Activated T-cell treated with anti-CD3 and anti-CD28 coated beads, Interleukin-2, amount 50 U/mL, for 24 hours (primary cell): Measurements from ENCODE around the gene XYLT1.

ENCODE experiments used
- DNase-seq: peaks from one replicate; pipeline ENCODE4 v3.0.0-alpha.2; 2020
- H3K27ac Mint-ChIP-seq: 2 replicates; pipeline ENCODE4 v1.8.0; 2020; ENCODE audit warnings: mild to moderate bottlenecking, mixed read lengths
- H3K27me3 Mint-ChIP-seq: 2 replicates; pipeline ENCODE4 v1.8.0; 2020; ENCODE audit warnings: mixed read lengths
- H3K36me3 Mint-ChIP-seq: 2 replicates; pipeline ENCODE4 v1.8.0; 2020; ENCODE audit warnings: low read depth, mixed read lengths
- H3K4me1 Mint-ChIP-seq: 2 replicates; pipeline ENCODE4 v1.8.0; 2020; ENCODE audit warnings: low read depth, mixed read lengths
- H3K4me3 Mint-ChIP-seq: 2 replicates; pipeline ENCODE4 v1.8.0; 2020; ENCODE audit warnings: mild to moderate bottlenecking, moderate library complexity, mixed read lengths
- H3K9me3 Mint-ChIP-seq: 2 replicates; pipeline ENCODE4 v1.8.0; 2020; ENCODE audit warnings: mixed read lengths

The XYLT1 gene

DNA sequence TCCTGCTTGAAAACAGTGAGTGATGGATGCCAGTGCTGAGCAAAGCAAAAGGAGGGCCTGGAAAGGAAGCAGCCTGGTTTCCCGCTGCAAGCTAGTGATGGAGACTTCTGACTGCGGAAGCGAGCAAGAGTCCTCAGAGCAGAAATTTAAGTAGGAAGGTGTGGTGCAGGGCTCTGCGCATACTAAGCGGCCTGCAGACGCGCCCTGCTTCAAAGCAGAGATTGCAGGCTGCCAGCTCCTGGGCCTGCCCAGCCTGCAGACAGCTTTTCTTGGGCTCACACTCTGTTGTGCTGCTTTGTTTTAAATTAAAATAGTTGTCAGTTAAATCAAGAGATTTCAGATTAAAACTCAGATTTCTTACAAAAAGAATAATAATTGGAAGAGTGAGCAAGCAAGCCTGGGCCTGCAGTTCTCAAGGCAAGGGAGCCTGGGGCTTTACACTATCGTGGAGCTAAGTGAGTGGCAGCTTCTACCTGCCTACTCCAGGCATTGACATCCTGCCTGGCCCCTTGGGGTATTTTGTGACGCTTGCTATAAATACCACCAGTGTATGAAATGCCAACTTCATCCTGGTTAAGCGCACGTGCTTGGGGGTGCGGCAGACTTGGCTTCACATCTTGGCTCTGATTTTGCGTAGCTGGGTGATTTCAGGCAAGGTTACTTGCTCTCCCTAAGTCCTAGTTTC is 237.3 kb downstream of the XYLT1 start:
- no peak for DNase-seq
- H3K4me3 Mint-ChIP-seq: no peak overlapping the region
- no peaks in the 10 kb centered on the region for H3K27me3 Mint-ChIP-seq
- no peak overlapping the region for H3K27ac Mint-ChIP-seq
- peaks cover 20% of the 10 kb centered on the region for H3K4me1 Mint-ChIP-seq
- no peaks in the 10 kb centered on the region for H3K9me3 Mint-ChIP-seq
- peaks cover 2% of the 10 kb centered on the region for H3K36me3 Mint-ChIP-seq

GRCh38 chr16:17232487-17232886 is 238.3 kb downstream of the XYLT1 start:
- H3K36me3 Mint-ChIP-seq: peaks cover 2% of the 10 kb centered on the region
- no peak overlapping the region for H3K4me3 Mint-ChIP-seq
- no peak for DNase-seq
- no peaks in the 10 kb centered on the region for H3K27me3 Mint-ChIP-seq
- H3K4me1 Mint-ChIP-seq: peaks cover 16% of the 10 kb centered on the region
- no peaks in the 10 kb centered on the region for H3K9me3 Mint-ChIP-seq
- no peak overlapping the region for H3K27ac Mint-ChIP-seq

- H3K27ac Mint-ChIP-seq: no peak overlapping the region
- H3K9me3 Mint-ChIP-seq: no peaks in the 10 kb centered on the region
- peaks cover 14% of the 10 kb centered on the region for H3K4me1 Mint-ChIP-seq
- no peaks in the 10 kb centered on the region for H3K27me3 Mint-ChIP-seq
- DNase-seq: no peak
- no peaks in the 10 kb centered on the region for H3K36me3 Mint-ChIP-seq
- no peak overlapping the region for H3K4me3 Mint-ChIP-seq
Measured at GRCh38 chr16:17231972-17232371, 238.8 kb downstream of the XYLT1 start.

DNA sequence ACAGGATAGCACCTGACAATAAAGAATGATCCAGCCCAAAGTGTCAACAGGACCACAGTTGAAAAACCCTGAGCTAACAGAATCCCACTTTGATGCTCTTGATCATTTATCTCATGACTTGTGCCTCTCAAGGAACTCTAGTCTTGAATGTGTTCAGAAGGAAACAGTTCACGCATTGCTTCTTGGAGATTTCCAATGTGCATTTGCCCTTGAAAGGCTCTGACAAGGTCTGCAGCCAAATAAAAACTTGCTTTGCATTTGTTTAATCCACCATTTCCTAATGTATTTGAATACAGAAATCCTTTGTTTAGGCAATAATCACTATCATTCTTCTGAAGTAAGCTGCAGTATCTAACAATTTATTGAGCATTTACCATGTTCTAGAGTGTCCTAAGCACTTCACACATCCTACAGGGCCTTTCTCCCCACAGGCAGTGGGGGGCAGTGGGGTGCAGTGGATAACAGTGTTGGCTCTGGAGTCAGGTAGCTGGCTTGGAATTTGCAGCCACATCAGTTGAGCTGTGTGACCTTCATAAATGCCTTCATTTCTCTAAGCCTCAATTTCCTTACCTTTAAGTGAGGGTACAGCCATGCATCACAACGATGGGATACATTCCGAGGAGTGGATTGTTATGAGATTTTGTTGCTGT is 239.7 kb downstream of the XYLT1 start:
- no peaks in the 10 kb centered on the region for H3K9me3 Mint-ChIP-seq
- H3K27ac Mint-ChIP-seq: no peak overlapping the region
- no peaks in the 10 kb centered on the region for H3K36me3 Mint-ChIP-seq
- H3K27me3 Mint-ChIP-seq: no peaks in the 10 kb centered on the region
- H3K4me3 Mint-ChIP-seq: no peak overlapping the region
- no peak for DNase-seq
- peaks cover 12% of the 10 kb centered on the region for H3K4me1 Mint-ChIP-seq

DNA sequence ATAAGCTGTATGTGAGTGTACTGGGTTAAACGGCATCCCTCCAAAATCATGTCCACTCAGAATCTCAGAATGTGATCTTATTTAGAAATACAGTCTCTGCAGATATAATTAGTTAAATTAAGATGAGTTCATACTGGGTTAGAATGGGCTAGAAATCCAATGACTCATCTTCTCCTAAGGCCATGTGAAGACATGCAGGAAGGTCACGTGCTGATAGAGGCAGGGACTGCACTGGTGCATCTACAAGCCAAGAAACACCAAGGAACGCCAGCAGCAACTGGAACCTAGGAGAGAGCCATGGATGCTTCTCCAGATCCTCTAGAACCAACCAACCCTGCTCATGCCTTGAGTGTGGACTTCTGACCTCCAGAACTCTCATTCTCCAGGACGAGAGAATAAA is 241.0 kb downstream of the XYLT1 start:
- Mint-ChIP-seq H3K36me3 (no peaks in the 10 kb centered on the region), H3K4me3 (no peak overlapping the region), H3K4me1 (peaks cover 21% of the 10 kb centered on the region), H3K9me3 (no peaks in the 10 kb centered on the region), H3K27ac (no peak overlapping the region), H3K27me3 (no peaks in the 10 kb centered on the region)
- DNase-seq: no peak

GRCh38 chr16:17229131-17229530 is 241.6 kb downstream of the XYLT1 start:
- no peak overlapping the region for H3K27ac Mint-ChIP-seq

DNA sequence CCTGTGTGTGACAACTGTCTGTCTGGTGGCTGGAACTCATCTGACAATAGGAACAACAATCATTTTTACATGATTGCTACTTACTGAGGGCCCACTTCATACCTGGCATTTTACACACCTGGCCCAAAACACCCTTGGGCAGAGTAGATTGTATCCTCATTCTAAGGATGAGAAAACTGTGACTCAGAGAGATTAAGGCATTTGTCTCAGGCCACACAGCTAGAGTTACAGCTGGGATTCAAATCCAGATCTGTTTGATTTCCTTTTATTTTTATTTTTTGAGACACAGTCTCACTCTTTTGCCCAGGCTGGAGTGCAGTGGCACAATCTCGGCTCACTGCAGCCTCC is 242.1 kb downstream of the XYLT1 start:
- Mint-ChIP-seq H3K9me3 (no peaks in the 10 kb centered on the region), H3K27me3 (no peaks in the 10 kb centered on the region), H3K4me3 (no peak overlapping the region), H3K4me1 (peaks cover 24% of the 10 kb centered on the region), H3K36me3 (no peaks in the 10 kb centered on the region), H3K27ac (no peak overlapping the region)
- no peak for DNase-seq

More at GRCh38 chr16:17229131-17229530, 241.6 kb downstream of the XYLT1 start:
- Mint-ChIP-seq H3K36me3 (no peaks in the 10 kb centered on the region), H3K27me3 (no peaks in the 10 kb centered on the region), H3K4me1 (peaks cover 24% of the 10 kb centered on the region), H3K4me3 (no peak overlapping the region), H3K9me3 (no peaks in the 10 kb centered on the region)
- DNase-seq: no peak

GRCh38 chr16:17228048-17228707 is 242.6 kb downstream of the XYLT1 start:
- no peak for DNase-seq
- Mint-ChIP-seq H3K4me1 (peaks cover 26% of the 10 kb centered on the region), H3K27me3 (no peaks in the 10 kb centered on the region), H3K9me3 (no peaks in the 10 kb centered on the region), H3K4me3 (no peak overlapping the region), H3K36me3 (no peaks in the 10 kb centered on the region), H3K27ac (no peak overlapping the region)

DNA sequence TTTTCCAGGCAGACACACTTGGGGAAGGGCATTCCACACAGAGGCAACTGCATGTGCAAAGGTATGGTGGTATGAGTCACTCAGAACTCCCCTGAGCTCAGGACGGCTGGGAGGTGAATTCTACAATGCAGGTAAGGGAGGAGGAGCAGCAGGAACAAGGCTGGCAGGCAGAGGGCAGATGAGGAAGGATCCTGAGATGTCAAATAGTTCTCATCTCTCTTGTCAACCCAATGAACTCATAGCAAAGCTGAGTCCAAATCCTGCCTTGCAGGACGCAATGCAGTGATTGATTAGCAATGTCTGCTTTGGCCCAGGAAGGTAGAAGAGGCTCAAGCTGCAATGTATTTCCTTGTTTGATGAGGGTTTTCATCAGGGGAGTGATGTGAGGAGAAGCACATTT is 243.5 kb downstream of the XYLT1 start:
- Mint-ChIP-seq H3K9me3 (no peaks in the 10 kb centered on the region), H3K27me3 (no peaks in the 10 kb centered on the region), H3K4me1 (peaks cover 28% of the 10 kb centered on the region), H3K4me3 (no peak overlapping the region), H3K36me3 (no peaks in the 10 kb centered on the region), H3K27ac (no peak overlapping the region)
- DNase-seq: no peak

DNA sequence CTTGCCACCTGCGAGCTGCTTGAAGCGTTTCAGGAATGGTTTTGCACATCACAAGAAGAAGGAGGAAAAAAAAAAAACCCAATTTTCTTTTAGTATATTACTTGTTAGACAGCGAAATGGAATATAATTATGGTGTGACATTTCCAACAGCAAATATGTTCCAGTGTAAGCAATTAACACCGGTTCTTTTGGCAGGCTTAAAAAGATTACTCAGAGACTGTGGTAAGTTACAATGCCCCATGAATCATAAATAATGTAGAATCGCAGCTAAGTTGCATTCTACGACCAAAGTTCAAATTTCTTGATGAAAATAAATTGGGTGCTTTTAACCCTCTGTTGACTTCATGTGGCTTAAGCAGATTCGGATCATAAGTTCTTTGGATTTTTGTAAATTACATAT is 245.2 kb downstream of the XYLT1 start:
- H3K9me3 Mint-ChIP-seq: no peaks in the 10 kb centered on the region
- H3K36me3 Mint-ChIP-seq: no peaks in the 10 kb centered on the region
- no peak for DNase-seq
- no peak overlapping the region for H3K27ac Mint-ChIP-seq
- H3K27me3 Mint-ChIP-seq: no peaks in the 10 kb centered on the region
- H3K4me1 Mint-ChIP-seq: peaks cover 28% of the 10 kb centered on the region
- H3K4me3 Mint-ChIP-seq: no peak overlapping the region

DNA sequence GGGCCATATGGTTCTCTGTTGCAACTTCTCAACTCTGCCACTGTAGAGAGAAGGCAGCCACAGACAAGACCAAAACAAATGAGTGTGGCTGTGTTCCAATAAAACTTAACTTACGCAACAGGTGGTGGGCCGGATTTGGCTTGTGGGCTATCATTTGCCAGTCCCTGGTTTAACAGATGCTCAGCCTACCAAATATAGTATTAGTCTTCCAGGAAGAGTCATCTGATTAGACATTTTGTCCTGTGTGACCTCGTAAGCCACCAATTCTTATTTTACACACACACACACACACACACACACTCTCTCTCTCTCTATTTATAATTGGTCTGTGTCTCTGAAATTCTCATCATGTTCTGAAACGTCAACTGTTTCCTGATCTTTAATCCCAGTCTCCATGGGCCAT is 245.9 kb downstream of the XYLT1 start:
- Mint-ChIP-seq H3K4me1 (peaks cover 26% of the 10 kb centered on the region), H3K27me3 (no peaks in the 10 kb centered on the region), H3K36me3 (no peaks in the 10 kb centered on the region), H3K9me3 (no peaks in the 10 kb centered on the region), H3K4me3 (no peak overlapping the region), H3K27ac (peak overlapping the region; percentile 3)
- DNase-seq: no peak

- no peaks in the 10 kb centered on the region for H3K9me3 Mint-ChIP-seq
- H3K36me3 Mint-ChIP-seq: no peaks in the 10 kb centered on the region
- H3K4me3 Mint-ChIP-seq: no peak overlapping the region
- H3K4me1 Mint-ChIP-seq: peaks cover 24% of the 10 kb centered on the region
- H3K27me3 Mint-ChIP-seq: no peaks in the 10 kb centered on the region
- no peak overlapping the region for H3K27ac Mint-ChIP-seq
- no peak for DNase-seq
Measured at GRCh38 chr16:17224350-17224749, 246.4 kb downstream of the XYLT1 start.

GRCh38 chr16:17223576-17223975 is 247.2 kb downstream of the XYLT1 start:
- H3K36me3 Mint-ChIP-seq: no peaks in the 10 kb centered on the region
- H3K9me3 Mint-ChIP-seq: no peaks in the 10 kb centered on the region
- no peak for DNase-seq
- no peaks in the 10 kb centered on the region for H3K27me3 Mint-ChIP-seq
- H3K4me1 Mint-ChIP-seq: peaks cover 22% of the 10 kb centered on the region
- H3K4me3 Mint-ChIP-seq: no peak overlapping the region
- no peak overlapping the region for H3K27ac Mint-ChIP-seq

DNA sequence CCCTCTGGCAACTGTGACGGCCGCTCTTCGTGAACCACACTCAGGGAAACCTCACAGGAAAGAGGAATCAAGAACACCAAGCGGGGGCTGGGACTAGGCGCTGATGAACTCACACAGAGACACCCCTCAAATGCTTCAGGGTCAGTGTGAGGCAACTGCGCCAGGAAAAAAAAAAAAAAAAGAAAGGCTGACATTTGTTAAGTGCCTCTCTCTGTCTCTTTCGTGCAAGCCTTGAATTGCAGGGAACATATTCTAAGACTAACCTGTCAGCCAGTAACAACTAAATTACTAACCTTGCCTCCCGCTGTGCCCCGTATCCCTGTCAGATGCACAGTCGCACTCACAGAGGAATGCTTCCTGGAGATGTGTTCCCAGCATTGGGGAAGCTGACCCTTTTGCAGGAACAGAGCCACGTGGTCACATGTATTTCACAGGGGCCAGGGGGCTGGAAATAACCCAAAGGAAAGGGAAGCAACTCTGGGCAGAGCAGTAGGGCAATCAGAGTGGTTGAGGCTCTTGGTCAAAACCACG is 247.8 kb downstream of the XYLT1 start:
- H3K9me3 Mint-ChIP-seq: no peaks in the 10 kb centered on the region
- H3K4me1 Mint-ChIP-seq: peaks cover 20% of the 10 kb centered on the region
- DNase-seq: no peak
- no peaks in the 10 kb centered on the region for H3K36me3 Mint-ChIP-seq
- H3K4me3 Mint-ChIP-seq: no peak overlapping the region
- H3K27me3 Mint-ChIP-seq: no peaks in the 10 kb centered on the region
- no peak overlapping the region for H3K27ac Mint-ChIP-seq

- no peak overlapping the region for H3K27ac Mint-ChIP-seq
- H3K27me3 Mint-ChIP-seq: no peaks in the 10 kb centered on the region
- no peak overlapping the region for H3K4me3 Mint-ChIP-seq
- peaks cover 8% of the 10 kb centered on the region for H3K4me1 Mint-ChIP-seq
- peaks cover 4% of the 10 kb centered on the region for H3K36me3 Mint-ChIP-seq
- no peak for DNase-seq
- no peaks in the 10 kb centered on the region for H3K9me3 Mint-ChIP-seq
Measured at GRCh38 chr16:17219991-17220390, 250.8 kb downstream of the XYLT1 start.
